Subcutaneous adipose tissue (tissue), 4 donors: ENCODE measurements around the gene CTBP2. TPM values are rescaled to one million over a fixed set of nuclear protein-coding genes. Genes with fewer than 3 reads are reported as not detected.

Source experiments
- total RNA-seq, 4 donors: library from RNA; depleted of rRNA; stranded (reverse); fragments of >200 nt; gene quantifications; one replicate each; pipeline ENCODE4 v1.1.0, GENCODE V29; 2016
- TF ChIP-seq, protein P1 (sequence below): fragments of 450-650 bp; IDR thresholded peaks from one replicate; pipeline ENCODE4 v1.5.1; 2016; ENCODE audit warnings: low read depth, mild to moderate bottlenecking, control low read depth, antibody characterized with exemption, moderate library complexity

Gene CTBP2
- total RNA-seq, 4 donors from 2014 or later: 22.3 to 52.2 (median 42.5) TPM

DNA sequence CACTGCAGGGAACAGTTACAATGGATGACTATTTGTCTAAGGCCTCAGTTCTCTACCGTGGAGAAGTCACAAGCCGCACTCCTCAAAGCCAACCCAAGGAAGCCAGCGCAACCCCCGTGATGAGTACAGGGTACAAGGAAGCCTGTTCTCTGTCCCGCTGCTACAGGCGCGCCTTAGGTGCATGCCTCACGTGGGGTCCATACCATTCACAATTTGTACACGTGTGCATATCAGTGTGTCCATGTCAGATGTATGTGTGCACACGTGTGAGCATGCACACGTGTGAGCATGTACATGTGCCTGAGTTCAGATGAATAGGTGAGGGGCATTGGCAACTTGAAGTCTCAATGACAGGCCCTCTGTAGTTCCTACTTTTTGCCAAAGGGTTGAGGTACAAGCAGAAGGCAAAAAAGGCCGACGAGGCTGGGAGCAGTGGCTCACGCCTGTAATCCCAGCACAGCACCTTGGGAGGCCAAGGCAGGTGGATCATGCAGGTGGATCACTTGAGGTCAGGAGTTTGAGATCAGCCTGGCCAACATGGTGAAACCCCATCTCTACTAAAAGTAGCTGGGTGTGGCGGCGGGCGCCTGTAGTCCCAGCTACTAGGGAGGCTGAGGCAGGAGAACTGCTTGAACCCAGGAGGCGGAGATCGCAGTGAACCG is 62.8 kb downstream of the CTBP2 start:
- TF ChIP-seq, protein P1, sequence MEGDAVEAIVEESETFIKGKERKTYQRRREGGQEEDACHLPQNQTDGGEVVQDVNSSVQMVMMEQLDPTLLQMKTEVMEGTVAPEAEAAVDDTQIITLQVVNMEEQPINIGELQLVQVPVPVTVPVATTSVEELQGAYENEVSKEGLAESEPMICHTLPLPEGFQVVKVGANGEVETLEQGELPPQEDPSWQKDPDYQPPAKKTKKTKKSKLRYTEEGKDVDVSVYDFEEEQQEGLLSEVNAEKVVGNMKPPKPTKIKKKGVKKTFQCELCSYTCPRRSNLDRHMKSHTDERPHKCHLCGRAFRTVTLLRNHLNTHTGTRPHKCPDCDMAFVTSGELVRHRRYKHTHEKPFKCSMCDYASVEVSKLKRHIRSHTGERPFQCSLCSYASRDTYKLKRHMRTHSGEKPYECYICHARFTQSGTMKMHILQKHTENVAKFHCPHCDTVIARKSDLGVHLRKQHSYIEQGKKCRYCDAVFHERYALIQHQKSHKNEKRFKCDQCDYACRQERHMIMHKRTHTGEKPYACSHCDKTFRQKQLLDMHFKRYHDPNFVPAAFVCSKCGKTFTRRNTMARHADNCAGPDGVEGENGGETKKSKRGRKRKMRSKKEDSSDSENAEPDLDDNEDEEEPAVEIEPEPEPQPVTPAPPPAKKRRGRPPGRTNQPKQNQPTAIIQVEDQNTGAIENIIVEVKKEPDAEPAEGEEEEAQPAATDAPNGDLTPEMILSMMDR: no peak

DNA sequence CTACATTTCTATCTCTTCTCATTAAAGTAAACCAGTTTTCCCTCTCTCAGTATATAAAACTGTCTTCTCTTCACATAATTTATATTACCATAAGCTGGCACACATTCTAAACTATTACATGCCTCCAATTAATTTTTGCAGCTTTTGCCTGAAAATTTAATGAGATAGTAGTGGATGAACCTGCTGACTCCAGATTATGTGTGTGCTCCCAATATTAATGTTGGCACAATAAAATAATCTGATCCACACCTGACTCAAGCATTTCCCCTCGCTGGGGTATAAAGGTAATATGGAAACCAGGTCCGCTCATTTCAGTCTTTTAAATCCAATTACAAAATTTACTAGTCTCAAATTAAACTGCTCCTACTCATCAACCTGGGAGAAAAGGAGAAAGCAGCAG is 63.4 kb downstream of the CTBP2 start:
- TF ChIP-seq, protein P1: no peak

DNA sequence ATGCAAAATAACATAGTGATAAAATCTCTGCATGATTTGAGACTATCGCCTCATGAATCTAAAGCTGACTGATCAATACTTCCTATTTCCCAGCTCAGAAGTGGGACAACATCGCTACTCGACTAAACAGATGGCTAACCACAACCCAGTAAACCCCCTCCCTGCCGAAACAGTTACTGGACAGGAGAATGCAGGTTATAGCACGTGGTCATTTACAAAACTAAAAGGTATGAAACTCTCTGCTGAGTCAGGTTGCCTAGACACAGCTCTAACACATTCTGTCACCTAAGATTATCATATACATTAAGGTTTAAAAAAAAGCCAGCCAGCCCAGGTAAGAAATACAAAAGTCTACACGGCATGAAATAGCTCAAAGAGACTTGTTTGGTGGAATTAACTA is 64.0 kb downstream of the CTBP2 start:
- TF ChIP-seq, protein P1: no peak

DNA sequence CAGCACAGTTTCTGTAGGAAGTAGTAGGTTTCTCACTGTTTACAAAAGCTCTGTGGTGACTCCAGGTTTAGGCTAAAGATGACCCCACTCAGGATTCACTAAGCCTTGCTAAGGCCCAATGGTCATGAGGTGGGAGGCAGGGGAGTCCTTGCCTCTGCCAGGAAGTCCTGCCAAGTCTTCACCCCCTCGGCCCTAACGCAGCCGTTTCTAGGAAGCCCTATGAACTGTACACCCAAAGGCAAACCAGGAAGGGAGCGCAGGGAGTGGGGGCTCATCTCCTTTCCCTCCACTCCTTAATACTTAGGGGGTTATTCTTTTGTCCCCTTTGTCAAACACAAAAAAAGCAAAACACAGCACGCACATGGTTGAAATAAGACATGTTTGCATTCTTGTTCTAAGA is 64.6 kb downstream of the CTBP2 start:
- TF ChIP-seq, protein P1: no peak

DNA sequence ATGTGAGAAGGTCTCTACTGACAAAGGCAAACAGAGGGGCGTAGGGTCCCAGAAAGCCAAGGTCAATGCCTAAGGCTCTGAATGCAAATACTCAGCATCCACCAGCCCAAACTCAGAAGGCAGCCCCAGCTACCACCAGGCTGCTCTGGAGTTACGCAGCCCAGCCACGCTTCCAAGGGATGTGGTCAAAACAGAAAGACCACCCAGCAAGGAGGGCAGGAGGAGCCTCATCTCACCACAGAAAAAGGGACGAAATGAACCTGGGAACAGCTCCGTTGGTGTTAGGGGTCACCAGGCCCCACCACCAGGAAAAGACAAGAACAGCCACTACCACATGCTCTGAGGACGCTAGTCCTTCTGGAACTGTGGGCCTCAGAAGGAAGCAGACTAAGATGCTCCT is 65.1 kb downstream of the CTBP2 start:
- TF ChIP-seq, protein P1: no peak

DNA sequence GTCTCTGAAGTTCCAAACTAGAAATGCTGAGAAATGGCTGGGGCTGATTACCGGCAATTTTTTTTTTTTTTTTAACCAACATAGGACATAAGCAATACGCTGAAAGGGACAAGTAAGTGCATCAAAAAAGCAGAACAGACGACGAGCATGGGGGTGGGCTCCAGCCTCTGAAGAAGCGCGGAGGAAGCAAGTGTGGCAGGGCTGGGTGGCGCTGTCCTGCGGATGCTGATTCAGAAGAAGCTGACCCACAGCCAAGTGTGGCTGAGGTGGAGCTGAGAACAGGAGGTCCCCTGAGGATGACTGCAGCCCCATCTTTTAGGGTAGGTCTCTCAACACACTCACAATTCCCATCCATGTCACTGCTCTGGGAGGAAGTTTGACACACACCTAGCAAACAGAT is 65.6 kb downstream of the CTBP2 start:
- TF ChIP-seq, protein P1: no peak

DNA sequence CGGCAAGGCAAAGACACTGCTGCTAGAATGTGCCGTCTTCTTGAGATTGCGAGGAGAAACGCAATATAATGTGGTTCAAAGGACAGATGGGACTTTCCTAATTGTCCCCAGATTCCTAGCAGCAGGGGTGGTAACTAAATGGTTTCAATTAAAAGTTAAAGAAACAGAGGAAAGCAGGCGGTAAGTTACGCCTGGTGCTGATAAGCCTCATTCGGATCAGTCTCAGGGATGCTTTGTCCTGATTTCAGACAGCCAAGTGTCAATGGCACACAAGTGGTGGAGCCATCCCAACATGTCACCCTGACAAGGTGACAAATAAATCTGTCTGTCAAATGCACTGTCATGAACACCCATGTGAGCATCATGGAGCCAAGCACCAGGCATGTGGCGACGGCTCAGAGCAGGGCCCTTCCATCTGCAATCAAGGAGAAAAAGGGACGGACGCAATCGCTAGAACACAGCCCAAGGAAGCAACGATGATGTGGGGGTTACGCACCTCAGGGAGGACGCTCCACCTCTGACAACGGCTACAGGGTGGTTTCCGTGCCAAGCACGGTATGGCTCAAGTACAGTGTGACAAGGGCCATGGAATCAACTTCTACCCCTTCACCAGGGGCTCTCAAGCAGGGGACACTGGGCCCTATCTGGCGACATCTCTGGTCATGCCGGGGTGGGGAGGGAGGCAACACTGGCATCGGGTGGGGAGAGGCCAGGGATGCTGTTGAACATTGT is 66.2 kb downstream of the CTBP2 start:
- TF ChIP-seq, protein P1: no peak
